ENCODE measurements around the gene FCRL6.

Gene FCRL6

DNA sequence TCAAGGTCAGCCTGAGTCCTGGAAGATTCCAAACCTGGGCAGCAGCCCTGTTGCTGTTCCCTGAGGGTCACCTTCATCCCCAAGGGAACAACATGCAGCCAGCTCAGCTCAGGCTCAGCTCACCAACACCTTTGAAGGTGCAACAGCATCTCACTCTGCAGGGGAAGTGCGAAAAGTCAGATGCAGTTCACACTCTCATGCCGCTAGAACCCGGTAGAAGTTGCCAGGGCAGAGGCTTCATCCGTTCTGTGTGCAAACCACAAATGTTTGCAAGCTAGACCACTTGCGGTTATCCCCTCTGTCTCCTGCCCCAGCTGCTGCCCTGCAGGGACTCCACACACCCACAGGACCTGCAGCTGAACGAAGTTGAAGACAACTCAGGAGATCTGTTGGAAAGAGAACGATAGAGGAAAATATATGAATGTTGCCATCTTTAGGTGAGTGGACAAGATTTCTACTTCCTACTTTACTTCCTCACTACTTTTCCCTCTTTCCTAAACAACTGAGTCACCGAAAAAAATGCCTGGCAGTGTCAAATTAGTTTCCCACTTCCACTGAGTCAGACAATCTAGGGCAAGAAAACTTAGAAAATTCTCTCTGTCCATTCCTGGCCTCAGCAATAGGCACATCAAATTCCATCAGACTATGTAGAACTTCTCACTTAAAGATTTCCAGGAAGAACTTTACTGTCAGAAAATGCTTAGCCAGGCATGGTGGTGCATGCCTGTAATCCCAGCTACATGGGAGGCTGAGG is 1.8 kb upstream of the FCRL6 start:
- no peak for DNase-seq

DNA sequence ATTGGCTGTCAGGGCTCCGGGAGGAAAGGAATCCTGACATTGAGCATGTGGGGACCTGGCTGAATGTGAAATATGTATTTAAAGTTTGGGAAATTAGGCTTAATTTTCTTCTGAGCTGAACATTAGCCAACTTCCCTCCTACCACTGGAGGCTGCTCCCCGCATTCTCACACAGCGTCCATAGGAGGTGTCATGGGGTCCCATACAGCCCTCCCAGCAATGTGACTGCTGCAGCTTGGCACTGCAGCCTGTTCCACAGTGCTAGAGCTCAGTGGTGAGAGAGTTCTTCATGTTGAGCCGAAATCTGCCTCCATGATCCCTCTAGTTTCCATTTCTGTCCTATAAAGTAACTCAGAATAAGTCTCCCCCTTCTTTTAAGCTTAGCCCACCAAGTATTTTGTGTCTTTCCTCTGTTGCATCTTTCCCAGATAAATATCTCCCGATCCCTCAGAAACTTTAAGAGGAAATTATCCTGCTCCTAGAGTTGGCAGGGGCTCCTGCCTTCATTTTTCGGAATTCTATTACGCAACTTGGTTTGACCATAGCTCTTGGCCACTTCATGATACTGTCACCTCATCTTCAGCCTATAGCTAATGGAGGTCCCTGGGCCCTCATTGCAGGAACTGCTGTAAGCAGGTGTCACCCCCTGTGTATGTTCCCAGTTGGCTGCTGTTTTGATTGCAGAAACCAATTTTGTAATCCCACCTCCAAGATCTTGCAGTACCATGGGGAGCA is 2.0 kb downstream of the FCRL6 start:
- DNase-seq, result no peak

DNA sequence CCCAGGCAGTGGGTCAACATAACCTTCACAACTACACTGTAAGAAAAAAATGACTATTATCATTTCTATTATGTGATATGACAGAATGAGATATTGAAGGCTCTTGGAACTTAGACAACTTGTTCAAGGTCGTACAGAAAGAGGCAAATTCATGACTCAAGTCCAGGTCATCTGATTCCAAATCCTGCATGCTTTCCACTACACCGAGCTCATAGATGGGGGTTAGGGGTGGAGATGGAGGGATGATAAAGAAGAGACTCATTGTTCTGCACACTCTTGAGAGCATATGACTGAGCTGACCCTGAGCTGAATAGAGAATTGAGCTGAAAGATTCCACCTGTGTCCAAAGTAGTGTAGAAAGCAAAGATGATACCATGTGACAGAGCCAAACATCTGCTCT is 2.8 kb downstream of the FCRL6 start:
- DNase-seq, result no peak

DNA sequence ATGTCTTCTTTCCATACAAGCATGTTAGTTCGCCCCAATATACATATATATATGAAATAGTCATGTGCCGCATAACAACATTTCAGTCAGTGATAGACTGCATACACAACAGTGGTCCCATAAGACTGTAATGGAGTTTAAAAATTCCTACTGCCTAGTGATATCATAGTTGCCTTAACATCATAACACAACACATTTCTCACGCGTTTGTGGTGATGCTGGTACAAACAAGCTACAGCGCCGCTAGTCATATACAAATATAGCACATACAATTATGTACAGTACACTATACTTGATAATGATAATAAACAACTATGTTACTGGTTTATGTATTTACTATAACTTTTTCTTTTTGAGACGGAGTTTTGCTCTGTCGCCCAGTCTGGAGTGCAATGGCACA is 13.8 kb downstream of the FCRL6 start:
- no peak for DNase-seq

DNA sequence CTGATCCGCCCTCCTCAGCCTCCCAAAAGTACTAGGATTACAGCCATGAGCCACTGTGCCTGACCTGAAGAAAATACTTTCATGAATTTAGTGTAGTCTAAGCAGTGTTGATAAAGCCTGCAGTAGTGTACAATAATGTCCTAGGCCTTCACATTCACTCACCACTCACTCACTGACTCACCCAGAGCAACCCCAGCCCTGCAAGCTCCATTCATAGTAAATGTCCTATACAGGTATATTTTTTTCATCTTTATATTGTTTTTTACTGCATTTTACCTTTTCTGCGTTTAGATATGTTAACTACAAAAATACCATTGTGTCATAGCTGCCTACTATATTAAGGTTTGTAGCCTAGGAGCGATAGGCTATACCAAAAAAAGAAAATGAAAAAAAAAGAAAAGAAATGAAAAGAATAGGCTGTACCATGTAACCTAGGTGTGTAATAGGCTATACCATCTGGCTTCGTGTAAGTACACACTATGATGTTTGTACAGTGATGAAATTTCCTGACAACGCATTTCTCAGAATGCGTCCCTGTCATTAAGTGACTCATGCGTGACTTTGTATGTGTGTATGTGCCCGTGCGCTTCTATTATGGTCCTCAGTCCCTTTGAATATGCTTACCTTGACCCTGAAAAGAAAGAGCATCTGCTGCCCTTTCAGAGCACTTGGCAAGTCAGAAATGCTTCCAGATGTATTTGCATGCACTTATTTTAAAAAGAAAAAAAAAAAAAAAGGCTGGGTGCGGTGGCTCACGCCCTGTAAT is 15.3 kb downstream of the FCRL6 start:
- peak; percentile 93 for DNase-seq

DNA sequence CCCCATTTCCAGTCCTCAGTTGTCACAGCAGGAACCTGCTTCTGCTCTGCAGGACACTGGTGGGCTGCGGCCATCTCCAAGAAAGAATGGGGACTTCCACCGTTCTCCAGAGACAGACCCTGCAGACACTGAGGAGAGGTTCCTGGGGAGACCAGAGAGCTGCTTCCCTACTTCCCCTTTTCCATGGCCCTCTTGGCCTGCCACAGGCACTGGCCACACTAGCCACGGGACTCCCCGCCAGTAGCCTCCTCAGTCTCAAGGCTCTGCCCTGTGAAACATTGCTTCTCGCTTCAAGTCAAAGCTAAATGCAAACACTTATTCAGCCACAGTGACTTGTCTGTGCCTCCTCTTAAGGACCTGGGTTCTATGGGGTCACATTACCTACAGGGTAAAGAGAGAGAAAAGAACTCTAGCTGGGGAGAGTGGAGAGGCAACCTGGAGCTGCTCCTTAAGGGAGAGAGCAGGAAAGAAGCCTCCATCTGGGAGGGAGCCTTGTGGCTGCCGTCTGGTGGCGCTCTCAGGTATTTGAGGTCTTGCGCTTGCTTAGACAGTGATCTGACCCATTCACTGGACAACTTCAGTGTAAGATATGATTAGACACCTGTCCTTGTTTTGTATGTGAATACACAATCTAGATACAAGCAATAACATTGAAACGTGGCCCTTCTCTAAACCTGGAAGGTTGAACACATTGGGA is 19.2 kb downstream of the FCRL6 start:
- DNase-seq, result no peak

DNA sequence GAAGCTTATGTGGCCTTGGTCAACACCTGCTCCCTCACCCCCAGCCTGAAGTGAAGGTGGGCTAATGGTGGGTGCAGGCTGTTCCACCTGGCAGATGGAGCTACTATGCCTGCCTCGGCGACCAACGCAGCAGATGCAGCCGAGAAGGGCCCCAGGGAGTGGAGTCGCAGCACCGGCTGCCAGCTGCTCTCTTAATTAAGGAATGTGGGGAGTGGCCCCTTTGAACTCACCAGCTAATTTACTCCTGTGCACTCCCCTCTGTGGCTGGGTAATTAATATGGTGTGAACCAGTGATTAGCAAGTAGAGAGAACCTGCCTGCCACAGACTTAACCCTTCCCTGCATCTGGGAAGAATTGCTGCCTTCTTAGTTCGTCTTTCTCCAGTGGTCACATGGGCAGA is 21.2 kb downstream of the FCRL6 start:
- DNase-seq, result peak; percentile 40

DNA sequence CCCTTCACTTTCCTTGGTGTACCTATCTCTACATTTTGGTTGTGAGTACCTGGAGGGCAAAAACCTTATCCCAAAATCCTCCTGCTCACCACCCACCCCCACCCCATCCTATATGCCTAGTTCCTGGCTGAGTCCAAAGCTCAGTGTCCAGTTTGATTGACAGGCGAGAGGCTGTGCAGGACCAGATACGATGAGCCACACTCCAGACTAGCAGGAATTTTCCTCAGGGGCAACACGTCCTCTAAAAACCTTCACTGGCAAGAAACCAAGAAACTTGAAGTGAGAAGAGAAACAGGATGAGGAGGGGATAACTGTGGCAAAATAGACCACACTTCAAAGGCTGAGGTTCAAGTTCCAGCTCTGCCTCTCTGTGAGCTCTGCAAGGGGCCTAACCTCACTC is 23.4 kb downstream of the FCRL6 start:
- DNase-seq, result no peak

DNA sequence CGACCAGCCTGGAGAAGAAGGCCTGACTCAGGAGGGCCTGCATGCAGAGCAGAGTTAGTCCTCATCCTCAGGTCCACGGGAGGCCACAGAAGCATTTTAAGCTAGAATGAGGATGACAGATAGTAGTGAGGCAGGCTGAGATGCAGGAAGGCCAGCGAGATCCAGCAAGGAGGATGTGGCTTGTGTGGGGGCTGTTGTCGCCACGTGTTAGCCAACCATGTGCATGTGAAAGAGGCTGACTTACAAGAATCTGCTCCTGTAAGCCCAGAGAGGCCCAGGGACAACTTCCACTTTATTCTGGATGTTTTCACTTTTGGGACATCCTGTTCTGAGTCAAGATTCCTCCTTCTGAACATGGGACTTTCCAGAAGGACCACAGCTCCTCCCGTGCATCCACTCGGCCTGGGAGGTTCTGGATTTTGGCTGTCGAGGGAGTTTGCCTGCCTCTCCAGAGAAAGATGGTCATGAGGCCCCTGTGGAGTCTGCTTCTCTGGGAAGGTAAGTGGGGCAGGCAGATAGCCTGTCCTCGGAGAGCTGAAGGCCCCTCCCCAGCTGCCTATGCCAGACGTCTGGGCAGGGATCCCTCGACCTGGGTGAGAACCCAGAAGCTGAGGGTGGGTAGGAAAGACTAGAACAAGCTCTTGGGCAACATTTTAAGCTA is 24.4 kb downstream of the FCRL6 start, which contains the start of gene SLAMF8:
TSS of gene SLAMF8 (plus strand) at position 433 of the 661 bp plus-strand sequence. CDS start at position 459, 26 bp downstream.
- DNase-seq, result no peak

DNA sequence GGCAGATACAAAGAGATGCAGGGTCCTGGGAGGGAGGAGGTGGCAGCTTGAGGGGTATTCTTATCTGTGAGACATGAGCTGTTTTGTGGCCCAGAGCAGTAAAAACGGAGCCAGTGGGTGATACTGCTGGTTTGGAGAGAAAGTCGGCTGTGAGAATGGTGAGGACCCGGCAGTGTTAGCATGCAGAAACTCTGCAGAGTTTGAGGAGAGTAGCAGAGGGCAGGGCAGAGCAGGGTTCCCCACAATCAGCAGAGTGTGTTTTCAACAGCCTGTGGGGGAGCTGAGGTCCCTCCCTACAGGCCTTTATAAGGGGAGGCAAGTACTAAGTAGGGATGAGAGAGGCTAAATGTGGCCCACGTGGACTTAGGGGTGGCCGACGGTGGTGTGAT is 24.9 kb downstream of the FCRL6 start:
- no peak for DNase-seq

DNA sequence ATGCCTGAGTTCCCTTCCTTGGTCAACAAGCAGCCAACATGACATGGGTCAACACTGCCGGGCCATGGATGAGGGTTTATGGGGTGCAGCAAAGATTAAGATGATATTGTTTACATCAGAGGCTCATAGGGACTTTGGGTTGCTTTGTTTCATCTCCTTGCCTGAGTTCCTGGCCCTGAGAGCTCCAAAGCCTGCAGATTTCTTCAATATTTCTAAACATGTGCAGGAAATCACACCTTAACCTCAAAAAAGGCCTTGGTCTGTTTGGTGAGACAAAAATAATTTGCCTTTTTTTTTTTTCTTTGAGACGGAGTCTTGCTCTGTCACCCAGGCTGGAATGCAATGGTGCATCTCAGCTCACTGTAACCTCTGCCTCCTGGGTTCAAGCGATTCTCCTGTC is 25.4 kb downstream of the FCRL6 start:
- DNase-seq, result no peak

DNA sequence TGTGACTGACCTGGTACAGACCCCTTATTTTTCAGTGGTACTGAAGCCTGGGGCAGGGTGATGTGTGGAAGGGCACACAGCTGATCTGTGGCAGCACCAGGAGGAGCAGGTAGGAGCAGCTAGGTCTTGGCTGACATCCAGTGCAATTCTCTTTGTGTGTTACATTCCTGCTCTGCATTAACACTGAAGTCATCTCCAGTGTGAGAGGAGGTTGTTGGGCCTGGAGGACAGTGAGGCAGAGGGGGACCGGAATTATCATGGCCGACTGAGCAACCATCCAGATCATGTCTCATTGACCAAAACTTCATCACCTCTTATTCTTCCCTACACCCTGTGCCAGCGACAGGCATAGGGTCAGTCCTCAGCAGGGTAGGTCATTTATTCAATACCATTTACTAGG is 26.0 kb downstream of the FCRL6 start:
- no peak for DNase-seq

DNA sequence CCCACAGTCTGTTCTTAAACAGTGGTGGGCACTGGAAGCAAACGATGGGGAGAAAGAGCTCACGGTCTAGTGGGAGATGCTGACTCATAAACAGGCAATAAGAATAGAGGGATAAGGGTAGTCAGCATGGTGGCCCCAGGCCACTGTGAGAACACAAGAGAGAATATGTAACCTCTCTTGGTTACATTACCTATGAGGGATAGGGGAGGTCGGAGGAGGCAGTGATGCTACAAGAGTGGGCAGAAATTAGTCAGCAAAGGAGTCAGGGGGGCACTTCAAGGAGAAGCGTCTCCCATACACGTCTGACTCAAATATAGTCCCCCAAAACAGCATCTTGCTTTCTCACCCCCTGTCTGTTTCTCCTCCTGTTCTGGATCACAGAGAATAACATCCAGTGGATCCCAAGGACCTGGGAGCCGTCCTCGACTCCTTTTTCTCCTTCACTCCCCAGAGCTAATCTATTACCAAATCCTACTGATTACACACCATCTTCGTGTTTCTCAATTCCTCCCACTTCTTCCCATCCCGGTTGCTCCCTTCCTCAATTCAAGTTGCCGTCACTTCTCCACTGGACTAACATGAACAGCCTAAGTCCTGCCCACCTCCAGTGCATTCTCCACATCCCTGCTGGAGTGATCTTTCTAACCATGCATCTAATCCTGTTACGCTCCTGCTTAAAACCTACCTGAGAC is 26.6 kb downstream of the FCRL6 start:
- no peak for DNase-seq

DNA sequence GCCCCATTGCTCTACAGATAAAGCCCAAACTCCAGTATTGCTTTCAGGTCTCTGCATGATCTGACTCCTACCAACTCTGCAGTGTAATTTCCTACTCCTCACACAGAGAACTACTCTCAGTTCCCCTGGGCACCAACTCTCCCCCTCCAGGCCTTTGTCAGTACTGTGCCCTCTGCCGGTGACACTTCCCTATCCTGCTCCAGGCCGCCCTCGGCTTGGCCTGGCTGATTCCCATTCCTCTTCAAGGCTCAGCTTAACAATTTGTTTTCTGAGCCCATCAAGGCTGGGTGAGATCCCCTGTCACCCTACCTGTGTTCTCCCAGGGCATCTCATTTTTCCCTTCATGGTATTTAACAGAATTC is 27.1 kb downstream of the FCRL6 start:
- DNase-seq, result no peak

DNA sequence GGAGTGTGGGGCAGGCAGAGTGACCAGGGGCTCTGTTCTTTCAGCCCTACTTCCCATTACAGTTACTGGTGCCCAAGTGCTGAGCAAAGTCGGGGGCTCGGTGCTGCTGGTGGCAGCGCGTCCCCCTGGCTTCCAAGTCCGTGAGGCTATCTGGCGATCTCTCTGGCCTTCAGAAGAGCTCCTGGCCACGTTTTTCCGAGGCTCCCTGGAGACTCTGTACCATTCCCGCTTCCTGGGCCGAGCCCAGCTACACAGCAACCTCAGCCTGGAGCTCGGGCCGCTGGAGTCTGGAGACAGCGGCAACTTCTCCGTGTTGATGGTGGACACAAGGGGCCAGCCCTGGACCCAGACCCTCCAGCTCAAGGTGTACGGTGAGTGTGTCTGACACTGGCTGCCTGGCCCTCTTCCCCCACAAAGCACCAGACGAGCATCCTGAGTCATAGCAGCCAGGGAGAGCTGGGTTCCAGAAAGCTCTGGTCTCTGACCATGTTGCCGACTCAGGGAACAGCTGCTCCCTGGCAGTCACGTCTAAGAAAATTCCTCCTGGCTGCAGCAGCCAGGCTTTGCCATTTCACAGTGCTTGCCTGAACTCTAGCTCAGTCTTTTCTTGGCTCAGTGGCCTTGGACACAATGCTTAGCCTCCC is 27.8 kb downstream of the FCRL6 start:
- DNase-seq, result no peak

DNA sequence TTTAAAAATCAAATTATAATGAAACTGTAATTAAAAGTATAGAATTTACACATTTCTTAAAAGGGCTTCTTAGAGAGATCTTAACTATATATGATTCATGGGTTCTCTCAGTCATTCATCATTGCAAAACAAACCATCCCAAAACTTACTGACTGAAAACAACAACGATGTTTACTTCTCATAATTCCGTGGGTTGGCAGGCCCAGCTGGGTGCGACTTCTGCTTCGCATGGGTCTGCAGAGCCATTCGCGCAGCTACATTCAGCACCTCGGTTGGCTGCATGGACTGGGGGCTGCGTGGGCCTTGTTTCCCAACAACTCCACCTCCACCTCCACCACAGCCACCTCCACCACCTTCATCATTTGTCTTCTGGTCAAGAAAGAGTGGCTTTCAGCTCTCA is 28.6 kb downstream of the FCRL6 start:
- DNase-seq, result no peak

DNA sequence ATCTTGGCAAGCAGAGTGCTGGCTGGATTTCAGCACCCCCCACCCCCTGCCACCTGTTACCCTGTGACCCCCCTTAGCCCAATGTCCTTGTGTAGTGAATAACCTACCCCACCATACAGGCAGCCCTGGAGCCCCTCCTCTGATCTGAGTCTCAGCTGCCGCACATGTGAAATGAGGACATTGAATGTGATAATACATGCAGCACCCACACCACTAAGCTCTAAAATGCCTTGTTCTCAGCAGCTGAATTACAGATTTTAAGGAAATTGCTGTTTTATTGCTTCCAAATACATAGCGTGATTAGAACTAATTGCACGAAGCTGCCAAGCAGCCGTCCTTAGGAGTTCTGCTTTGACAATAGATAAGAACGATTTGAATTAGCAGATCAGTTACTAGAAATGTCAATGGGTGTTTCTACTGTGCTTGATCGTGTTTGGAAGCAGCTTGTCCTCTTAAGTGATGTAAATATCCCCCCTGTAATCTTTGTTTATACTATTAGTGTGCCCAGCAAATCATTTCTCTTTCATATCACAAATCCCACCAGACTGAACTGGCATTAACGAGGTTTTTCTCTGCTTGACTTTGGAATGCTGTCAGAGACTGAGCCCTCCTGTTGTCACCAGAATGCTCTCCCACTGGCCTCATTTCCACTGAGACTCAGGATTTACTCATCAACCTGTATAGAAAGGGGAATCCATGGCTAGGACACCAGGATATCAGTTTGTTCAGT is 29.4 kb downstream of the FCRL6 start:
- peak; percentile 94 for DNase-seq

DNA sequence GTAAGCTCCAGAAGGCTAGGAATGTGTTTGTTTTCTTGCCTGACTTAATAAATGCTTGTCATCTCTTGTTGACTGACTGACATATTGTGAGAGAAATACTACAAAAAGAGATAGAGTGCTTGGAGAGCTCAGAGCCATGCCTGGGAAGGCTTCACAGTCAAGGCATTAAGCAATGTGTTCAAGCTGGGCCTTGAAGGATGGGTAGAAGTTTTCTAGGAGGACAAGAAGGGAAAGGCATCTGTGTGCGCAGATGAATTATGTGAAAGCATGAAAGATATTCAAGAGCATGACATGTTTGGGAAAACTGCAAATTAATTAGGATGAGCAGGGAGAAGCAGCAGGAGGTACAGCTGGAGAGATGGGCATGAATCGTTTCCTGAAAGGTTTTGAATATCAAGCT is 30.1 kb downstream of the FCRL6 start:
- DNase-seq, result no peak

DNA sequence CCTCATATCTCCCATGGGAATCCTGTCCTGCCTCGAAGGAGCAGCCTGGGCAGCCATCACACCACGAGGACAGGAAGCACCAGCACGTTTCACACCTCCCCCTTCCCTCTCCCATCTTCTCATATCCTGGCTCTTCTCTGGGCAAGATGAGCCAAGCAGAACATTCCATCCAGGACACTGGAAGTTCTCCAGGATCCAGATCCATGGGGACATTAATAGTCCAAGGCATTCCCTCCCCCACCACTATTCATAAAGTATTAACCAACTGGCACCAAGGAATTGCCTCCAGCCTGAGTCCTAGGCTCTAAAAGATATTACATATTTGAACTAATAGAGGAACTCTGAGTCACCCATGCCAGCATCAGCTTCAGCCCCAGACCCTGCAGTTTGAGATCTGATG is 33.2 kb downstream of the FCRL6 start:
- no peak for DNase-seq

DNA sequence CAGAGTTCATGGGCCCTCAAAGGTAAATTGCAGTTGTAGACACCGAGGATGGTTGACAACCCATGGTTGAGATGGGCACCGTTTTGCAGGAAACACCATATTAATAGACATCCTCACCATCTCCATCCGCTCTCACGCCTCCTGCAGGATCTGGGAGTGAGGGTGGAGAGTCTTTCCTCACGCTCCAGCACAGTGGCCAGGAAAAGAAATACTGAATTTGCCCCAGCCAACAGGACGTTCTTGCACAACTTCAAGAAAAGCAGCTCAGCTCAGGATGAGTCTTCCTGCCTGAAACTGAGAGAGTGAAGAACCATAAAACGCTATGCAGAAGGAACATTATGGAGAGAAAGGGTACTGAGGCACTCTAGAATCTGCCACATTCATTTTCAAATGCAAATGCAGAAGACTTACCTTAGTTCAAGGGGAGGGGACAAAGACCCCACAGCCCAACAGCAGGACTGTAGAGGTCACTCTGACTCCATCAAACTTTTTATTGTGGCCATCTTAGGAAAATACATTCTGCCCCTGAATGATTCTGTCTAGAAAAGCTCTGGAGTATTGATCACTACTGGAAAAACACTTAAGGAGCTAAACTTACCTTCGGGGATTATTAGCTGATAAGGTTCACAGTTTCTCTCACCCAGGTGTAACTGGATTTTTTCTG is 33.8 kb downstream of the FCRL6 start:
- DNase-seq, result no peak
